GM21423 (cell line): ENCODE measurements around the gene ZNF408.
A peak's percentile ranks its signal among the peaks of the same experiment; 100 is the strongest.
"Not testable (repeated sequence)": the region's sequence is repeated elsewhere in the genome, so short reads cannot be mapped to it uniquely, and the experiment has no call there.

Source experiments
- ATAC-seq: cut with Tn5 transposase; IDR thresholded peaks from one replicate; pipeline ENCODE4 v1.9.1; 2021; ENCODE audit warnings: mild to moderate bottlenecking, moderate library complexity; ENCODE audit not compliant: unreplicated experiment

Gene ZNF408

GRCh38 chr11:46700241-46701077 is at the start of gene ZNF408, which contains the start of gene ARHGAP1:
Gene ZNF408, plus strand, starts transcription at chr11:46701031. Its CDS starts 17 bp downstream, at chr11:46701048.
Gene ARHGAP1, minus strand, starts transcription at chr11:46700619. Its CDS starts 4,512 bp downstream, at chr11:46696107.
- ATAC-seq: peak; percentile 87

- no peak for ATAC-seq
Measured at GRCh38 chr11:46655631-46656030, 45.2 kb upstream of the ZNF408 start.

- no peak for ATAC-seq
Measured at GRCh38 chr11:46657186-46657585, 43.6 kb upstream of the ZNF408 start.

- no peak for ATAC-seq
Measured at GRCh38 chr11:46658259-46658658, 42.6 kb upstream of the ZNF408 start.

- no peak for ATAC-seq
Measured at GRCh38 chr11:46659908-46660307, 40.9 kb upstream of the ZNF408 start.

GRCh38 chr11:46661836-46662235 is 39.0 kb upstream of the ZNF408 start:
- ATAC-seq: no peak

- no peak for ATAC-seq
Measured at GRCh38 chr11:46662366-46662765, 38.5 kb upstream of the ZNF408 start.

GRCh38 chr11:46663277-46663940 is 37.4 kb upstream of the ZNF408 start:
- no peak for ATAC-seq

GRCh38 chr11:46664612-46665011 is 36.2 kb upstream of the ZNF408 start:
- ATAC-seq: no peak

GRCh38 chr11:46665356-46665755 is 35.5 kb upstream of the ZNF408 start:
- no peak for ATAC-seq

- no peak for ATAC-seq
Measured at GRCh38 chr11:46666516-46666915, 34.3 kb upstream of the ZNF408 start.

GRCh38 chr11:46667043-46667481 is 33.8 kb upstream of the ZNF408 start:
- no peak for ATAC-seq

- ATAC-seq: no peak
Measured at GRCh38 chr11:46668480-46669085, 32.2 kb upstream of the ZNF408 start.

GRCh38 chr11:46669711-46670139 is 31.1 kb upstream of the ZNF408 start:
- no peak for ATAC-seq

- ATAC-seq: not testable (repeated sequence)
Measured at GRCh38 chr11:46670521-46670920, 30.3 kb upstream of the ZNF408 start.

GRCh38 chr11:46671958-46672315 is 28.9 kb upstream of the ZNF408 start:
- no peak for ATAC-seq

- ATAC-seq: no peak
Measured at GRCh38 chr11:46672381-46672839, 28.4 kb upstream of the ZNF408 start.

- no peak for ATAC-seq
Measured at GRCh38 chr11:46673713-46674462, 26.9 kb upstream of the ZNF408 start.

GRCh38 chr11:46674463-46675287 is 26.2 kb upstream of the ZNF408 start:
- no peak for ATAC-seq

GRCh38 chr11:46675288-46675851 is 25.5 kb upstream of the ZNF408 start:
- ATAC-seq: no peak
